ENCODE data around the gene GGPS1. TPM values are rescaled to one million over a fixed set of nuclear protein-coding genes. Genes with fewer than 3 reads are reported as not detected.

Gene GGPS1
- total RNA-seq, 1 experiment from 2014 or later = 13.6 TPM

Small RNA genes within 50 kb of the gene (small RNA-seq; reads per million reads assigned to genes)
- gene AL391994.1 = not detected

Other genes starting within 250 kb of the GGPS1 start
- gene TOMM20, start 199.7 kb upstream of the GGPS1 start, total RNA-seq (2014; rRNA removed; shearing (Covaris generic)) = 47.0 and 49.0 TPM in 2 replicates
- 34.9 and 43.7 TPM in 2 replicates for gene RBM34, start 167.3 kb upstream of the GGPS1 start, total RNA-seq (2014; rRNA removed; shearing (Covaris generic))
- 30.0 and 34.5 TPM in 2 replicates for gene ARID4B, start 391 bp upstream of the GGPS1 start, total RNA-seq (2014; rRNA removed; shearing (Covaris generic))
- gene TBCE, start 38.9 kb downstream of the GGPS1 start, total RNA-seq (2014; rRNA removed; shearing (Covaris generic)) = 12.8 and 13.9 TPM in 2 replicates
- 20.1 and 30.9 TPM in 2 replicates for gene B3GALNT2, start 175.9 kb downstream of the GGPS1 start, total RNA-seq (2014; rRNA removed; shearing (Covaris generic))

All from HT-29 (cell line).